GM23338 (cell line): ENCODE data around the gene CHST4. TPM values are rescaled to one million over a fixed set of nuclear protein-coding genes. Genes with fewer than 3 reads are reported as not detected.

ENCODE experiments used
- ATAC-seq: fragments of 200-7000 bp; cut with Tn5 transposase; 3 replicates; pipeline ENCODE4 v1.9.1; 2020
- DNase-seq: peaks from one replicate; pipeline ENCODE4 v3.0.0-alpha.2; 2015; ENCODE audit warnings: low spot score
- H2AFZ ChIP-seq: fragments of 200-600 bp; sonication (generic); 2 replicates; pipeline ENCODE4 v1.8.0; 2016; ENCODE audit warnings: antibody characterized with exemption, mild to moderate bottlenecking, moderate library complexity
- H3F3A ChIP-seq: fragments of 200-600 bp; sonication (generic); replicated peaks from 2 replicates; pipeline ENCODE4 v1.8.0; 2017; ENCODE audit warnings: antibody characterized with exemption, mixed run types, low read depth
- H3K27ac ChIP-seq: fragments of 200-600 bp; sonication (generic); 2 replicates; pipeline ENCODE4 v1.6.1; 2016; ENCODE audit warnings: low read depth
- H3K27me3 ChIP-seq: fragments of 200-600 bp; sonication (generic); 2 replicates; pipeline ENCODE4 v1.8.0; 2016; ENCODE audit warnings: mild to moderate bottlenecking, mixed run types, moderate library complexity; ENCODE audit not compliant: insufficient read depth
- H3K36me3 ChIP-seq: fragments of 200-600 bp; sonication (generic); 2 replicates; pipeline ENCODE4 v1.8.0; 2016; ENCODE audit warnings: mild to moderate bottlenecking; ENCODE audit not compliant: insufficient read depth
- H3K4me1 ChIP-seq: fragments of 200-600 bp; sonication (generic); 2 replicates; pipeline ENCODE4 v1.8.0; 2016; ENCODE audit warnings: mild to moderate bottlenecking, moderate library complexity; ENCODE audit not compliant: insufficient read depth
- H3K4me2 ChIP-seq: fragments of 200-600 bp; sonication (generic); 2 replicates; pipeline ENCODE4 v1.7.1; 2017; ENCODE audit warnings: mixed run types
- H3K4me3 ChIP-seq: fragments of 200-600 bp; sonication (generic); 2 replicates; pipeline ENCODE4 v1.6.1; 2016; ENCODE audit warnings: mixed run types
- H3K79me2 ChIP-seq: fragments of 200-600 bp; sonication (generic); replicated peaks from 2 replicates; pipeline ENCODE4 v1.8.0; 2017; ENCODE audit warnings: mild to moderate bottlenecking; ENCODE audit not compliant: insufficient read depth
- H3K9me2 ChIP-seq: fragments of 200-600 bp; sonication (generic); 2 replicates; pipeline ENCODE4 v1.8.0; 2017; ENCODE audit not compliant: insufficient read depth
- H4K20me1 ChIP-seq: fragments of 200-600 bp; sonication (generic); replicated peaks from 2 replicates; pipeline ENCODE4 v1.8.0; 2017; ENCODE audit warnings: mild to moderate bottlenecking; ENCODE audit not compliant: insufficient read depth
- H3K27ac Mint-ChIP-seq: 2 replicates; pipeline ENCODE4 v1.8.0; 2020; ENCODE audit warnings: inconsistent platforms, mild to moderate bottlenecking, moderate library complexity, mixed read lengths
- H3K27me3 Mint-ChIP-seq: 3 replicates; pipeline ENCODE4 v1.8.0; 2022; ENCODE audit warnings: low read depth, mild to moderate bottlenecking, moderate library complexity, mixed read lengths, inconsistent platforms; ENCODE audit not compliant: insufficient read depth, poor library complexity
- H3K36me3 Mint-ChIP-seq: 3 replicates; pipeline ENCODE4 v1.8.0; 2021; ENCODE audit warnings: low read depth, mild to moderate bottlenecking, inconsistent platforms, moderate library complexity, mixed read lengths
- H3K4me1 Mint-ChIP-seq: 3 replicates; pipeline ENCODE4 v1.8.0; 2020; ENCODE audit warnings: mild to moderate bottlenecking, inconsistent platforms, mixed read lengths
- H3K4me3 Mint-ChIP-seq: 3 replicates; pipeline ENCODE4 v1.8.0; 2021; ENCODE audit warnings: moderate library complexity, mild to moderate bottlenecking, inconsistent platforms, mixed read lengths
- H3K9me3 Mint-ChIP-seq: 3 replicates; pipeline ENCODE4 v1.8.0; 2020; ENCODE audit warnings: moderate library complexity, mild to moderate bottlenecking, inconsistent platforms, mixed read lengths
- CREB1 ChIP-seq: fragments of 250-450 bp; sonication (Bioruptor Pico); IDR thresholded peaks from 2 replicates; pipeline ENCODE4 v1.5.0; 2020; ENCODE audit warnings: low read depth, mild to moderate bottlenecking, moderate library complexity
- CTCF ChIP-seq, 2 experiments: fragments of 200-600 bp in 1 of 2; sonication (generic) in 1 of 2; conservative IDR thresholded peaks; 2 replicates each; pipeline versions ENCODE4 v1.5.1 to v1.6.1; 2016 to 2017; ENCODE audit warnings: antibody characterized with exemption in 2 of 2, low read depth in 2 of 2, mild to moderate bottlenecking in 2 of 2, moderate library complexity in 1 of 2
- ZNF462 ChIP-seq: fragments of 250-450 bp; sonication (Bioruptor Pico); IDR thresholded peaks from 2 replicates; pipeline ENCODE4 v1.5.0; 2020; ENCODE audit warnings: mild to moderate bottlenecking, moderate library complexity
- polyA plus RNA-seq: library from polyadenylated mRNA; unstranded; fragments of >200 nt; fragmentation: Nextera tagmentation; extraction: Ambion mirVana; gene quantifications from 2 replicates; pipeline ENCODE4 v1.2.1, GENCODE V29; 2016
- total RNA-seq: library from RNA; depleted of rRNA; stranded (reverse); fragments of >200 nt; shearing (Covaris generic); gene quantifications from 2 replicates; pipeline ENCODE4 v1.2.3, GENCODE V29; 2014

Gene CHST4
- total and polyA plus RNA-seq, 2 experiments from 2014 or later, result 5.5 to 17.8 TPM

- Mint-ChIP-seq H3K27me3 (peaks cover 3% of the 10 kb centered on the region), H3K9me3 (no peaks in the 10 kb centered on the region), H3K27ac (no peak overlapping the region), H3K4me3 (no peak overlapping the region), H3K4me1 (peaks cover 7% of the 10 kb centered on the region), H3K36me3 (no peaks in the 10 kb centered on the region; the same call in 2 of the 3 replicates)
- Histone ChIP-seq H3K36me3 (no peaks in the 10 kb centered on the region), H3K27ac (no peak overlapping the region), H3K4me1 (no peaks in the 10 kb centered on the region), H3K4me2 (no peak overlapping the region), H3K9me2 (no peaks in the 10 kb centered on the region), H3K27me3 (no peaks in the 10 kb centered on the region), H2AFZ (no peak overlapping the region), H3F3A (no peaks in the 10 kb centered on the region), H3K4me3 (no peak overlapping the region), H3K79me2 (no peaks in the 10 kb centered on the region), H4K20me1 (no peaks in the 10 kb centered on the region; the same call in 1 of the 2 replicates)
- DNase-seq, result peak; percentile 82
- peak; percentile 87 for ATAC-seq
- no peak for TF ChIP-seq ZNF462 (CRISPR knock-in tag)
- peak; percentile 68 to 93 for TF ChIP-seq CTCF (conservative IDR thresholded peaks at IDR 0.05; ENCODE audit: low read depth in 2 of 2)
Observed at GRCh38 chr16:71537643-71538042, 11.4 kb downstream of the CHST4 start.

- DNase-seq (peak; percentile 92), ATAC-seq (peak; percentile 99)
- Mint-ChIP-seq H3K9me3 (no peaks in the 10 kb centered on the region), H3K4me1 (peaks cover 7% of the 10 kb centered on the region), H3K27ac (no peak overlapping the region), H3K4me3 (no peak overlapping the region), H3K36me3 (no peaks in the 10 kb centered on the region; the same call in 2 of the 3 replicates), H3K27me3 (peaks cover 3% of the 10 kb centered on the region)
- no peak for TF ChIP-seq CREB1 (CRISPR knock-in tag)
- peak; percentile 81 to 95 for TF ChIP-seq CTCF (conservative IDR thresholded peaks at IDR 0.05; ENCODE audit: low read depth in 2 of 2)
- no peak overlapping the region for H3K4me2 ChIP-seq
- no peaks in the 10 kb centered on the region for H3K4me1 ChIP-seq
- no peaks in the 10 kb centered on the region for H3K9me2 ChIP-seq
- no peaks in the 10 kb centered on the region for H3K79me2 ChIP-seq
- H3K36me3 ChIP-seq, result no peaks in the 10 kb centered on the region
- no peaks in the 10 kb centered on the region for H3F3A ChIP-seq
- H3K27me3 ChIP-seq, result no peaks in the 10 kb centered on the region
- H3K4me3 ChIP-seq, result no peak overlapping the region
- H4K20me1 ChIP-seq, result no peaks in the 10 kb centered on the region; the same call in 1 of the 2 replicates
- no peak overlapping the region for H2AFZ ChIP-seq
- H3K27ac ChIP-seq, result no peak overlapping the region
Observed at GRCh38 chr16:71542377-71542776, 16.2 kb downstream of the CHST4 start.
